Parathyroid adenoma (tissue), 2 donors: ENCODE measurements around the gene WWOX.

Experiments
- H2AFZ ChIP-seq: fragments of 300-600 bp; sonication (generic); one replicate; pipeline ENCODE4 v1.7.0; 2017; ENCODE audit warnings: antibody characterized with exemption, mild to moderate bottlenecking
- H3K27ac ChIP-seq: fragments of 300-600 bp; sonication (generic); one replicate; pipeline ENCODE4 v1.7.0; 2017
- H3K27me3 ChIP-seq: fragments of 300-600 bp; sonication (generic); one replicate; pipeline ENCODE4 v1.7.0; 2017; ENCODE audit warnings: low read length; ENCODE audit not compliant: control insufficient read depth, insufficient read depth
- H3K36me3 ChIP-seq: fragments of 300-600 bp; sonication (generic); one replicate; pipeline ENCODE4 v1.7.0; 2017; ENCODE audit warnings: low read length; ENCODE audit not compliant: control insufficient read depth, insufficient read depth
- H3K4me1 ChIP-seq: fragments of 300-600 bp; sonication (generic); one replicate; pipeline ENCODE4 v1.7.0; 2017; ENCODE audit warnings: control low read depth
- H3K4me2 ChIP-seq: fragments of 300-600 bp; sonication (generic); one replicate; pipeline ENCODE4 v1.7.0; 2017; ENCODE audit warnings: low read length
- H3K4me3 ChIP-seq: fragments of 300-600 bp; sonication (generic); one replicate; pipeline ENCODE4 v1.7.0; 2017; ENCODE audit warnings: low read depth, low read length
- H3K79me2 ChIP-seq: fragments of 300-600 bp; sonication (generic); one replicate; pipeline ENCODE4 v1.7.0; 2017; ENCODE audit warnings: control low read depth
- H3K9ac ChIP-seq: fragments of 300-600 bp; sonication (generic); one replicate; pipeline ENCODE4 v1.7.0; 2017; ENCODE audit warnings: mild to moderate bottlenecking
- H3K9me3 ChIP-seq: fragments of 300-600 bp; sonication (generic); one replicate; pipeline ENCODE4 v1.7.0; 2017; ENCODE audit warnings: low read length; ENCODE audit not compliant: control insufficient read depth
- TF ChIP-seq, protein P1 (sequence below): fragments of 300-600 bp; sonication (generic); IDR thresholded peaks from one replicate; pipeline ENCODE4 v1.7.0; 2017; ENCODE audit warnings: antibody characterized with exemption, mild to moderate bottlenecking
- donor health status: primary hyperparathyroidism.

Gene WWOX

DNA sequence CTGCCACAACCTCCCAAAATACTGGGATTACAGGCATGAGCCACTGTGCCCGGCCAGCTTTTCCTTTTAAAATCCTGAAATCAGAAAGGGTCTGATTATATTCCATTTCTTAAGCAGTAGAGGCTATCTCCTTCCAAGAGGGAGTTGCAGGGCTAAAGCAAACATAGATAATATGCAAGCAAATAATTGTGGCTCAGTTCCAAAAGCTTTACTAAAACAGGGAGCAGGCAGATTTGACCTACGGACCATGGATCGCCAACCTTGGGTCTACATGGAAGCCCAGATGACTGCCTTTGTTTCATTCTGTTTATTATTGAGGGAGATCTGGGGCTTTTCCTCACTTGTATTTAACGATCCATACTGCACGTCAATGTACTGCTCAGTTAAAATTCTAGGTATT, 38.6 kb upstream of the WWOX start:
- no peaks in the 10 kb centered on the region for H3K27me3 ChIP-seq
- no peaks in the 10 kb centered on the region for H3K4me1 ChIP-seq

DNA sequence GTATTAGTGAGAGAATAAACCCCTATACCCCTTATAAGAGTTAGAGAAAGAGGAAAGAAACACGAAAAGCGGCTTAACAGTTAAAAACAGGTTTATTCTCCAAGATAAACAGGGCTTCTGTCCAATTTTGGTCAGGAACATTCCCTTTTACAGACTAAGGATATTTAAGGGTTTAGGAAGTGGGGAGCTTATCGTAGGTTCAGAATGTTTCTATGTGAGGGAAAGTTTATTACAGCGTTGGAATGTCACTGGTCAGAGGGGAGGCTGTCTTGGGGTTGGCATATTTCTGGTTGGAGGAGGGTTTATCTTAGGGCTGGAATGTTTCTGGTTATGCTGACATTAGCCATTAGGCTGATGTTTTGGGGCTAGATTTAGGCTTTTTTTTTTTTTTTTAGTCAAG, 34.1 kb upstream of the WWOX start:
- TF ChIP-seq, protein P1, sequence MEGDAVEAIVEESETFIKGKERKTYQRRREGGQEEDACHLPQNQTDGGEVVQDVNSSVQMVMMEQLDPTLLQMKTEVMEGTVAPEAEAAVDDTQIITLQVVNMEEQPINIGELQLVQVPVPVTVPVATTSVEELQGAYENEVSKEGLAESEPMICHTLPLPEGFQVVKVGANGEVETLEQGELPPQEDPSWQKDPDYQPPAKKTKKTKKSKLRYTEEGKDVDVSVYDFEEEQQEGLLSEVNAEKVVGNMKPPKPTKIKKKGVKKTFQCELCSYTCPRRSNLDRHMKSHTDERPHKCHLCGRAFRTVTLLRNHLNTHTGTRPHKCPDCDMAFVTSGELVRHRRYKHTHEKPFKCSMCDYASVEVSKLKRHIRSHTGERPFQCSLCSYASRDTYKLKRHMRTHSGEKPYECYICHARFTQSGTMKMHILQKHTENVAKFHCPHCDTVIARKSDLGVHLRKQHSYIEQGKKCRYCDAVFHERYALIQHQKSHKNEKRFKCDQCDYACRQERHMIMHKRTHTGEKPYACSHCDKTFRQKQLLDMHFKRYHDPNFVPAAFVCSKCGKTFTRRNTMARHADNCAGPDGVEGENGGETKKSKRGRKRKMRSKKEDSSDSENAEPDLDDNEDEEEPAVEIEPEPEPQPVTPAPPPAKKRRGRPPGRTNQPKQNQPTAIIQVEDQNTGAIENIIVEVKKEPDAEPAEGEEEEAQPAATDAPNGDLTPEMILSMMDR = no peak
- no peak overlapping the region for H3K9ac ChIP-seq
- no peak overlapping the region for H3K27ac ChIP-seq
- H3K4me1 ChIP-seq = no peaks in the 10 kb centered on the region
- H3K27me3 ChIP-seq = no peaks in the 10 kb centered on the region
- H3K9me3 ChIP-seq = no peaks in the 10 kb centered on the region
- no peaks in the 10 kb centered on the region for H3K79me2 ChIP-seq
- H2AFZ ChIP-seq = no peak overlapping the region
- H3K4me3 ChIP-seq = no peak overlapping the region
- no peaks in the 10 kb centered on the region for H3K36me3 ChIP-seq
- no peak overlapping the region for H3K4me2 ChIP-seq

More for the DNA sequence above, 38.6 kb upstream of the WWOX start:
- Histone ChIP-seq H3K4me3 (no peak overlapping the region), H3K36me3 (no peaks in the 10 kb centered on the region), H3K79me2 (no peaks in the 10 kb centered on the region), H2AFZ (no peak overlapping the region), H3K4me2 (no peak overlapping the region), H3K27ac (no peak overlapping the region), H3K9me3 (no peaks in the 10 kb centered on the region), H3K9ac (no peak overlapping the region)
- TF ChIP-seq, protein P1 = no peak

DNA sequence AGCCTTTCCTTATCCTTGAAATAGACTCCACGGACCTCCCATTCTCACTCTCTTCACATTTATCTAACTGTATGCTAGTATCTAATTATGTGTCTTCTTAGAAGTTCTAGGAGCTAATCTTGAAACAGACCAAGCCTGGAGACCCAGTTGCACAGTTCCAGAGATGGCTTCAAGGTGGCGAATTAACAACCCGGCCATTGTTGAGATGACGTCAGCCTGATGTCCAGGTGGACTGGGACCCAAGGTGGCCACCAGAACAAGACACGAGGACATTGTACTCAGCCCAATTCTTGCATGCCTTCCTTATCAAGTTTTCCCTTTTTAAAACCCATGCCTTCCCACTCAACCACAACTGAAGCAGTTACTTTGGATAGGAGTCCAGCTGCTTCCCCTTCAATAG, 29.5 kb upstream of the WWOX start:
- Histone ChIP-seq H3K27me3 (no peaks in the 10 kb centered on the region), H3K4me1 (no peaks in the 10 kb centered on the region), H3K9me3 (no peaks in the 10 kb centered on the region), H3K36me3 (no peaks in the 10 kb centered on the region), H3K4me2 (no peak overlapping the region), H3K4me3 (no peak overlapping the region), H3K27ac (no peak overlapping the region), H3K79me2 (no peaks in the 10 kb centered on the region), H3K9ac (no peak overlapping the region), H2AFZ (no peak overlapping the region)
- TF ChIP-seq, protein P1 = no peak

DNA sequence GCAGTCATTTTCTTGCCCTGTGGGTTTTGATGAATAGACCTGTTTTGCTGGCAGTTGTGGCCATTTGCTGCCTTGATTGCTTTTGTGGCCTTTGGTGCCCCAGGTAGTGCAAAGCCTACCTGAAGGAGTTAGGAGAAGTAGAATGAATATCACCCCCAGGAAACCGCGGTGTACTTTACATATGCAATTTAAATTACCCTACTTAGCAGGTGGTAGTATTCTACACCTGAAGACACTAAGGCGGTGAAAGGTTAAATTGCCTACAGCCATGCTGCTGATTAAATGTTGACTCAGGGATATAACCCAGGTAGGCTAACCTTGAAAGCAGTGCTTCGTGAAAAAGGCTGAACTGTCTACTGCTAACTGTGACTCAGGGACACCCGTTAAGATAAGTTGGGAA, 27.2 kb upstream of the WWOX start:
- Histone ChIP-seq H3K27me3 (no peaks in the 10 kb centered on the region), H3K79me2 (no peaks in the 10 kb centered on the region), H3K4me2 (no peak overlapping the region), H3K9me3 (no peaks in the 10 kb centered on the region), H3K4me3 (no peak overlapping the region), H3K27ac (no peak overlapping the region), H3K4me1 (no peaks in the 10 kb centered on the region), H2AFZ (no peak overlapping the region), H3K36me3 (no peaks in the 10 kb centered on the region), H3K9ac (no peak overlapping the region)
- TF ChIP-seq, protein P1 = no peak

DNA sequence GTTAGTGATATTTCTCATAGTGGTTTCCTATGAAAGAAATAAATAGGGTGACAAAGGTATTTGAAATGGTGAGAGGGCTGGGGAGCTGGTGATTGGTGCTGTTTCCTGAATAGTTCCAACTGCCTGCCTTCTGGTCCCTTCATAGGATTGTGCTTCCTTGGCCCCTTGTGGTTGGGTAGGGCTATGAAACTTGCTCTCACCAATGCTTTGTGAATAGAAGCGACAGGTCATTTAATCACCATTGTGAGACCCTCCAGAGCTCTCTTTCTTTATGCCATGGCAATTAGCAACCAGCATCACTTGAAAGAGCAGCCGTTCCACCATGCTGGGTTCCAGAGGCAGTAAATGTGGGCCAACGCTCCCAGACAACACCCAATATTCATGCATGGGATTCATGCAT, 23.7 kb upstream of the WWOX start:
- H3K36me3 ChIP-seq = no peaks in the 10 kb centered on the region
- H3K79me2 ChIP-seq = no peaks in the 10 kb centered on the region
- H3K4me3 ChIP-seq = no peak overlapping the region
- H3K27ac ChIP-seq = no peak overlapping the region
- TF ChIP-seq, protein P1 = no peak
- H2AFZ ChIP-seq = no peak overlapping the region
- H3K9ac ChIP-seq = no peak overlapping the region
- H3K4me2 ChIP-seq = no peak overlapping the region
- H3K9me3 ChIP-seq = no peaks in the 10 kb centered on the region
- no peaks in the 10 kb centered on the region for H3K27me3 ChIP-seq
- H3K4me1 ChIP-seq = no peaks in the 10 kb centered on the region
